AG09319 (cell line): ENCODE results near the gene PUS10.
A peak's percentile ranks its signal among the peaks of the same experiment; 100 is the strongest.

Experiments used
- DNase-seq: peaks from one replicate; pipeline ENCODE4 v3.0.0-alpha.2; 2010; ENCODE audit warnings: low read depth; ENCODE audit errors: extremely low read depth
- TF ChIP-seq, protein P1 (sequence below): IDR thresholded peaks from 2 replicates; pipeline ENCODE4 v1.5.1; 2011; ENCODE audit warnings: low read depth, mild to moderate bottlenecking, inconsistent platforms, low read length, moderate library complexity

Gene PUS10

DNA sequence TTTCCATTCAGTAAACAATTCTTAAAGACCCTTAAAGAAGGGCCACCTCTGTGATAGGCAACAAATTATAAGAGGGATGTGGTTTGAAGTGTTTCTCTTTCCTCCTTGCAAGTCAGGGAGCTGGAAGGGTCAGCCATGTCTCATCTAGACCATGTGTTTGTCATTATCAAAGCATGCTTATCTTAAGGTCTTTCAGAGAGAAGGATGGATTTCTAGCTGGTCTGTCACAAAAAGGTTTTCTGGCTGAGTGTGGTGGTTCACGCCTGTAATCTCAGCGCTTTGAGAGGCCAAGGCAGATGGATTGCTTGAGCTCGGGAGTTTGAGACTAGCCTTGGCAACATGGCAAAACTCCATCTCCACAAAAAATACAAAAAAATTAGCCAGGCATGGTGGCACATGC is 59.7 kb downstream of the PUS10 start:
- TF ChIP-seq, protein P1, sequence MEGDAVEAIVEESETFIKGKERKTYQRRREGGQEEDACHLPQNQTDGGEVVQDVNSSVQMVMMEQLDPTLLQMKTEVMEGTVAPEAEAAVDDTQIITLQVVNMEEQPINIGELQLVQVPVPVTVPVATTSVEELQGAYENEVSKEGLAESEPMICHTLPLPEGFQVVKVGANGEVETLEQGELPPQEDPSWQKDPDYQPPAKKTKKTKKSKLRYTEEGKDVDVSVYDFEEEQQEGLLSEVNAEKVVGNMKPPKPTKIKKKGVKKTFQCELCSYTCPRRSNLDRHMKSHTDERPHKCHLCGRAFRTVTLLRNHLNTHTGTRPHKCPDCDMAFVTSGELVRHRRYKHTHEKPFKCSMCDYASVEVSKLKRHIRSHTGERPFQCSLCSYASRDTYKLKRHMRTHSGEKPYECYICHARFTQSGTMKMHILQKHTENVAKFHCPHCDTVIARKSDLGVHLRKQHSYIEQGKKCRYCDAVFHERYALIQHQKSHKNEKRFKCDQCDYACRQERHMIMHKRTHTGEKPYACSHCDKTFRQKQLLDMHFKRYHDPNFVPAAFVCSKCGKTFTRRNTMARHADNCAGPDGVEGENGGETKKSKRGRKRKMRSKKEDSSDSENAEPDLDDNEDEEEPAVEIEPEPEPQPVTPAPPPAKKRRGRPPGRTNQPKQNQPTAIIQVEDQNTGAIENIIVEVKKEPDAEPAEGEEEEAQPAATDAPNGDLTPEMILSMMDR, result no peak
- peak; percentile 23 for DNase-seq

DNA sequence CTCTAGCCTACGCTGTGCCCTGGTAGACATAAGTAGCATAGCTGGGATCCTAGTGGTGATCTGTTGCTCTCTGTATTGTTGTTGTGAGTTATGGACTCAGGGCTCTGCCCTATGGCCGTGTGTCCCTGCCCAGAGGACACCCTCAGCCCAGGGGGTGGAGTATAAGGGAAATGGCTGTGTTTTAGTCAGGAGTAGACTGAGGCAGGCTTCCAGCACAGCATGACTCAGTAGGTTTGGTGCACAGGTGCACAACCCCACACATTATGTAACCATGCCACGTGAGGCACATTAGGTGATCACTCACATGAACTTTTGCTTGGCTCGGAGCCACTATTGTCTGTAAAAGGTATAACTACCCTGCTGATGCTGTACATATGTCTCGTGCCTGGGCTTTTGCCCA is 60.4 kb downstream of the PUS10 start:
- TF ChIP-seq, protein P1, result no peak
- DNase-seq, result no peak

DNA sequence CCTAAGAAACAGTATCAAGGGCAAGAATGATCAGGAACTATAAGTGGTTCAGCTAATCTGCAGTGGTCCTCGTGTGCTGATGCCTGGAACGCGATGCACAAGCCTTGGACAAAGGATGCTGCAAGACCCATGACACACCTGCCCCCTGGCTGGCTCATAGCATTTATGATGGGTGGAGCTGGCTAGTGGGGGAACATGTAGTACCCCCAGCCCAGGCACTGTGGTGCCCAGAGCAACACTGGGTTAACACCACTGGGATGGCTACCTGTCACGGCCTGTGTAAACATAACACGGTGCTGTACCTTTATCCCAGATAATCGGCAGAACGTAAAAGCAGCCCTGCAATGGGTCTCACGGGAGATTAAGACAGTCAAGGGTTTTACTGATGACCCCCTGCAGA is 60.8 kb downstream of the PUS10 start:
- TF ChIP-seq, protein P1, result no peak
- no peak for DNase-seq

DNA sequence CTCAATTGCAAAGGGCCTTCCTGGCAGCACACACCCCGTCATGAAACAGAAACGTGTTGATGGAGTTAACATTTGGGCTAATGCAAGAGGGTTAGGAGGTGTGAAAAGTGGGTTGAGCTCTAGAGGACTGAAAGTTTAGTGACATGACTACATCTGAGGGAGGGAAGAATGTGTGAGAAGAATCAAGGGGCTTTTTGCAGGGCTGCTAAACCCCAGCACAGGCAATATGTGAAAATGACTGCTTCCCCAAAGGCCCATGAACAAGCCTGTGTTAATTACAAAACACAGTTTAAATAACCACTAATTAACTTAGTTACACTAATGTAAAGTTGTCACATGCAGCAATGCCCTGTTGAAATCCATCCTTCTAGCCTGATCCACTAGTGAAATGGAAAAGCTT is 63.9 kb downstream of the PUS10 start:
- TF ChIP-seq, protein P1, result no peak
- DNase-seq, result no peak

DNA sequence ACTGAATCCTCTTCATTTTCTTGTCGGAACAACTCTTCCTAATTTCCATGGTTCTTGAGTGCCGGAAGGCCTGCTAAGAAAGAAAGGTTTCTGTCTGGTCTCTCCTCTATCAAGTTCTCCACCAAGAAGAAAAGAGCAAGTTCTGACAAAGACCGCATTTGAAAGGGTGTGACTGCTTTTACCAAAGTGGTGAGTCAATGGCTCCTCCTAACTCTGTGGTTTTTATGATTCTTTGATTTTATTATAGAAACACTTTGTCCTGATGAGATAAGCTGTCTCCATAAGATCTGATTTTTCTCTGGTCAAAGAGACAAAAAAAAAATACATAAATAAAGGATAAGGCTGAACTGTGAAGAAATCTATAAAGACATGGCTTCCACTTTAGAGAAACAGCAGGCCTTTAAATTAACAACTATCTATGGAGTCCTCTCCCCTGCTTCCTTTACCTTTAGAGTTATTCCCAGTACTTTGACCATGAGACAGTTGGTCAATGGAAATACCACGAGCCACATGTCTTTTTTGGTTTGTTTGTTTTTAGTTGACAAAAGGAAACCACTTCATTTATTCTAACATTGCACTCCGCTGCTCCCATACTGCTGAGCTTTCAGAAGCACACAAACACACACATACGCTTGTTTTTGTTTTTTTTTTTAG is 69.0 kb downstream of the PUS10 start:
- TF ChIP-seq, protein P1, result no peak
- DNase-seq, result no peak

DNA sequence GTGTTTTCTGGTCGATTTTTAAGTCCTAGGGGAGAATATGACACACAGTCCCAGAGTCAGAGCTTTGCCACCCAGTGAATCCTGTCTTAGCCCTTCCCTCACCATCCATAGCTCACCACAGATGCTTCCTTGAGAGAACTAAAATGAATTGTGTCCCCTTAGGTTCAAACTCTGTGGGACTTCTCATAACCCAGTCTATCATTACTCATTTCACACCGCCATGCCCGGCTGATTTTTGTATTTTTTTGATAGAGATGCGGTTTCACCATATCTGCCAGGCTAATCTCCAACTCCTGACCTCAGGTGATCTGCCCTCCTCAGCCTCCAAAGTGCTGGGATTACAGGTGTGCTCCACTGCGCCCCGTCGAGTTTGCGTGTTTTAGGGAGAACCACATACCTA is 69.9 kb downstream of the PUS10 start:
- TF ChIP-seq, protein P1, result no peak
- DNase-seq, result no peak

DNA sequence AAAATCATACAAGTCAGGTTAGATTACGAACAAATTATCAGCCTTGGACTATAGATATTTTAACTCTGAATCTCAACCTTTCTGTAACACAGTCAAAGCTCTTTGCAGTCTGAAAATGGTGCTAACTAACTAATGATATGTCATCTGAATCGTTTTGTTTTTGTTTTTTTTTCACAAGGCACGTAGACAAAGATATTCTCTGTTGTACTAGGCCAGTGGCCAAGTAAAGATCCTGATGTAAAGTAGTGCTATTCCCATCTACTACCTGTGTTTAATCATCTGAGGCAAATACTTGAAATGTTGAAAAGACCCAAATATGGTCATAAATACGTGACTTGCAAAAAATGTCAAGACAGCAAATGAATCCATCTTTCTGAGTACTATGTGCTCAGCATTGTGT is 71.0 kb downstream of the PUS10 start:
- no peak for DNase-seq

More for the DNA sequence above, 71.0 kb downstream of the PUS10 start:
- TF ChIP-seq, protein P1, result no peak
